C4-2B (cell line): ENCODE results near the gene PSAP.

Experiments used
- CTCF ChIP-seq: fragments of 450-650 bp; conservative IDR thresholded peaks from 2 replicates; pipeline ENCODE4 v1.5.1; 2017; ENCODE audit warnings: mild to moderate bottlenecking
- ZFX ChIP-seq: fragments of 450-650 bp; IDR thresholded peaks from 2 replicates; pipeline ENCODE4 v1.6.1; 2017

GRCh38 chr10:71804077-71804476 is 47.0 kb downstream of the PSAP start:
- no peak for TF ChIP-seq CTCF
- TF ChIP-seq ZFX: no peak
